Keratinocyte (primary cell): ENCODE results near the gene PHKA2.

Experiments
- EZH2 ChIP-seq: IDR thresholded peaks from one replicate; pipeline ENCODE4 v1.6.1; 2012; ENCODE audit warnings: inconsistent platforms, mild to moderate bottlenecking, low read length, moderate library complexity
- TF ChIP-seq, protein P1 (sequence below), 3 experiments: IDR thresholded peaks in 1 of 3; conservative IDR thresholded peaks in 1 of 3; optimal IDR thresholded peaks in 1 of 3; 2 replicates in 2 of 3; 3 replicates in 1 of 3; pipeline versions ENCODE3 to v1.5.1; 2011; ENCODE audit warnings: low read length in 3 of 3, mild to moderate bottlenecking in 3 of 3, moderate library complexity in 2 of 3, control low read depth in 1 of 3, inconsistent platforms in 1 of 3; ENCODE audit not compliant: insufficient read depth in 2 of 3; ENCODE audit errors: extremely low read depth in 1 of 3

DNA sequence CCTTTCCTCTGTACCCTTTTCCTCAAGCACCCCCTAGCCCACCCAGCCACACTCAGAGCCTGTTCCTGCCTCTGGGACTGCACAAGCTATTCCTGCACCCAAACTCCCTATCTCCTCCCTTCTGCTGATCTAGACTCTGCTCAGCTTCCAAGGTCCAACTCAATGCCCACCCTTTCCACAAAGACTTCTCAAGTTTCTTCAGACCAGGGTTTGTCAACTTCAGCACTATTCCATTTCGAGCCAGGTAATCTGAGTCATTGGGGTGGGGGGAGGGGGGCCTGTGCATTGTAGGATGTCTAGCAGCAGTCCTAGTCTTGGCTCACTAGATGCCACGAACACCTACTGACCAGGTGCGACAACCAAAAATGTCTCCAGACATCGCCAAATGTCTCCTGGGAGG is 37.3 kb downstream of the PHKA2 start:
- TF ChIP-seq, protein P1, sequence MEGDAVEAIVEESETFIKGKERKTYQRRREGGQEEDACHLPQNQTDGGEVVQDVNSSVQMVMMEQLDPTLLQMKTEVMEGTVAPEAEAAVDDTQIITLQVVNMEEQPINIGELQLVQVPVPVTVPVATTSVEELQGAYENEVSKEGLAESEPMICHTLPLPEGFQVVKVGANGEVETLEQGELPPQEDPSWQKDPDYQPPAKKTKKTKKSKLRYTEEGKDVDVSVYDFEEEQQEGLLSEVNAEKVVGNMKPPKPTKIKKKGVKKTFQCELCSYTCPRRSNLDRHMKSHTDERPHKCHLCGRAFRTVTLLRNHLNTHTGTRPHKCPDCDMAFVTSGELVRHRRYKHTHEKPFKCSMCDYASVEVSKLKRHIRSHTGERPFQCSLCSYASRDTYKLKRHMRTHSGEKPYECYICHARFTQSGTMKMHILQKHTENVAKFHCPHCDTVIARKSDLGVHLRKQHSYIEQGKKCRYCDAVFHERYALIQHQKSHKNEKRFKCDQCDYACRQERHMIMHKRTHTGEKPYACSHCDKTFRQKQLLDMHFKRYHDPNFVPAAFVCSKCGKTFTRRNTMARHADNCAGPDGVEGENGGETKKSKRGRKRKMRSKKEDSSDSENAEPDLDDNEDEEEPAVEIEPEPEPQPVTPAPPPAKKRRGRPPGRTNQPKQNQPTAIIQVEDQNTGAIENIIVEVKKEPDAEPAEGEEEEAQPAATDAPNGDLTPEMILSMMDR (optimal IDR thresholded peaks at IDR 0.05 in 1 of 3, IDR thresholded peaks at IDR 0.05 in 1 of 3, conservative IDR thresholded peaks at IDR 0.05 in 1 of 3; ENCODE audit: extremely low read depth in 1 of 3, insufficient read depth in 2 of 3, low read length in 3 of 3), result no peak
- no peak for TF ChIP-seq EZH2
